NT2/D1 (cell line): ENCODE data around the gene SPTBN5.

ENCODE experiments used
- DNase-seq: peaks from one replicate; pipeline ENCODE4 v3.0.0-alpha.2; 2011; ENCODE audit warnings: low read depth, low spot score
- H3K27me3 ChIP-seq: 2 replicates; pipeline ENCODE4 v1.6.0; 2011; ENCODE audit warnings: mild to moderate bottlenecking; ENCODE audit not compliant: insufficient read length, insufficient read depth
- H3K36me3 ChIP-seq: 2 replicates; pipeline ENCODE4 v1.6.1; 2011; ENCODE audit warnings: mild to moderate bottlenecking, low read length, mixed read lengths; ENCODE audit not compliant: insufficient read depth, insufficient read length
- H3K4me1 ChIP-seq: 2 replicates; pipeline ENCODE4 v1.5.1; 2011; ENCODE audit not compliant: insufficient read depth, insufficient read length
- H3K4me3 ChIP-seq: 2 replicates; pipeline ENCODE4 v1.5.1; 2011; ENCODE audit warnings: low read depth; ENCODE audit not compliant: insufficient read length
- H3K9ac ChIP-seq: 2 replicates; pipeline ENCODE4 v1.6.0; 2011; ENCODE audit warnings: low read depth; ENCODE audit not compliant: insufficient read length
- H3K9me3 ChIP-seq: 2 replicates; pipeline ENCODE4 v1.5.1; 2011; ENCODE audit warnings: mild to moderate bottlenecking, low read length; ENCODE audit not compliant: insufficient read depth
- SUZ12 ChIP-seq: IDR thresholded peaks from 2 replicates; pipeline ENCODE4 v1.6.1; 2011; ENCODE audit not compliant: insufficient read length, insufficient read depth; ENCODE audit errors: extremely low read depth
- YY1 ChIP-seq: IDR thresholded peaks from 2 replicates; pipeline ENCODE4 v1.6.1; 2011; ENCODE audit not compliant: insufficient read length, insufficient read depth
- ZNF274 ChIP-seq: IDR thresholded peaks from 2 replicates; pipeline ENCODE4 v1.6.1; 2011; ENCODE audit warnings: mild to moderate bottlenecking, low read depth, low read length

The SPTBN5 gene

GRCh38 chr15:41840673-41841072 is 53.2 kb downstream of the SPTBN5 start:
- H3K4me1 ChIP-seq, result peaks cover 8% of the 10 kb centered on the region
- H3K9ac ChIP-seq, result no peak overlapping the region

GRCh38 chr15:41839781-41840491 is 53.9 kb downstream of the SPTBN5 start:
- Histone ChIP-seq H3K9ac (no peak overlapping the region), H3K4me3 (no peak overlapping the region), H3K9me3 (no peaks in the 10 kb centered on the region), H3K36me3 (peaks cover 29% of the 10 kb centered on the region), H3K27me3 (no peaks in the 10 kb centered on the region), H3K4me1 (peaks cover 8% of the 10 kb centered on the region)
- DNase-seq, result no peak
- TF ChIP-seq ZNF274 (no peak), SUZ12 (no peak), YY1 (no peak)

More at GRCh38 chr15:41840673-41841072, 53.2 kb downstream of the SPTBN5 start:
- H3K36me3 ChIP-seq, result peaks cover 31% of the 10 kb centered on the region
- no peak for DNase-seq
- H3K9me3 ChIP-seq, result no peaks in the 10 kb centered on the region
- no peak overlapping the region for H3K4me3 ChIP-seq
- TF ChIP-seq SUZ12, result no peak
- TF ChIP-seq YY1, result no peak
- no peak for TF ChIP-seq ZNF274
- no peaks in the 10 kb centered on the region for H3K27me3 ChIP-seq

GRCh38 chr15:41838400-41838897 is 55.4 kb downstream of the SPTBN5 start, which contains the start of gene PLA2G4B:
TSS of gene PLA2G4B (plus strand) at chr15:41838847. CDS start at chr15:41838914, 67 bp downstream.
- Histone ChIP-seq H3K36me3 (peaks cover 20% of the 10 kb centered on the region), H3K9me3 (no peaks in the 10 kb centered on the region), H3K27me3 (no peaks in the 10 kb centered on the region), H3K4me3 (no peak within 1 kb of the TSS), H3K4me1 (peaks cover 8% of the 10 kb centered on the region), H3K9ac (no peak within 1 kb of the TSS)
- no peak for TF ChIP-seq ZNF274
- no peak for TF ChIP-seq SUZ12
- TF ChIP-seq YY1, result no peak
- no peak for DNase-seq

GRCh38 chr15:41836713-41837454 is 57.0 kb downstream of the SPTBN5 start:
- Histone ChIP-seq H3K36me3 (peaks cover 28% of the 10 kb centered on the region), H3K9me3 (no peaks in the 10 kb centered on the region), H3K4me1 (peaks cover 8% of the 10 kb centered on the region), H3K4me3 (no peak overlapping the region), H3K9ac (no peak overlapping the region), H3K27me3 (no peaks in the 10 kb centered on the region)
- no peak for DNase-seq
- TF ChIP-seq ZNF274 (no peak), SUZ12 (no peak), YY1 (no peak)

- Histone ChIP-seq H3K27me3 (no peaks in the 10 kb centered on the region), H3K36me3 (peaks cover 30% of the 10 kb centered on the region), H3K9ac (no peak overlapping the region), H3K9me3 (no peaks in the 10 kb centered on the region), H3K4me1 (peaks cover 8% of the 10 kb centered on the region), H3K4me3 (no peak overlapping the region)
- DNase-seq, result no peak
- TF ChIP-seq YY1 (no peak), SUZ12 (no peak), ZNF274 (no peak)
Observed at GRCh38 chr15:41836073-41836472, 57.8 kb downstream of the SPTBN5 start.

GRCh38 chr15:41834096-41834495 is 59.8 kb downstream of the SPTBN5 start:
- Histone ChIP-seq H3K9me3 (no peaks in the 10 kb centered on the region), H3K4me3 (no peak overlapping the region), H3K9ac (no peak overlapping the region), H3K27me3 (no peaks in the 10 kb centered on the region), H3K36me3 (peaks cover 43% of the 10 kb centered on the region), H3K4me1 (no peaks in the 10 kb centered on the region)
- no peak for DNase-seq
- TF ChIP-seq SUZ12, result no peak
- no peak for TF ChIP-seq YY1
- TF ChIP-seq ZNF274, result no peak

GRCh38 chr15:41832875-41833274 is 61.0 kb downstream of the SPTBN5 start:
- DNase-seq, result no peak
- Histone ChIP-seq H3K9me3 (no peaks in the 10 kb centered on the region), H3K36me3 (peaks cover 38% of the 10 kb centered on the region), H3K4me3 (no peak overlapping the region), H3K9ac (no peak overlapping the region), H3K27me3 (no peaks in the 10 kb centered on the region), H3K4me1 (no peaks in the 10 kb centered on the region)
- no peak for TF ChIP-seq ZNF274
- TF ChIP-seq SUZ12, result no peak
- no peak for TF ChIP-seq YY1
